IPS DF 4.7 (cell line): ENCODE results near the gene CALCOCO1.
"Not testable (repeated sequence)": the region's sequence is repeated elsewhere in the genome, so short reads cannot be mapped to it uniquely, and the experiment has no call there.

Experiments
- DNase-seq: peaks from one replicate; pipeline ENCODE4 v3.0.0-alpha.2; 2013; ENCODE audit warnings: low spot score; ENCODE audit errors: extremely low read depth

CALCOCO1 gene

GRCh38 chr12:53734425-53734824 is 7.2 kb upstream of the CALCOCO1 start:
- DNase-seq: no peak

DNA sequence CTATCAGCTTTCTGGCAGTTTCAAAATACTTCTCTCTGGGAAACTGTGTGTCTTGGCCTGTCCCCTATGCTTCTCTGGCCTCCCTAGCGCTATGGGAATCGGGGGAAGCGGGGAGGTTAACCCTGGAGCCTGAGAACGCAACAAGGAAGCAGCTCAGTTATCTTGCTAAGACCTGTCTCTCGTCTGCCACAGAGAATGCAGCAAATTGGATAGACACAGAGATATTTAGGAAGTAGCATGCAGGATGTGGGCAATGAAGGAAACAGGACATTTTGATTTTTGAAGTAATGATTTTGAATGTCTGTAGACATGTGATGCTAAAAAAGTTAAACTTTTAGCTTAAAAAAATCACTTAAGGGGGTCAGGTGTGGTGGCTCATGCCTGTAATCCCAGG is 6.6 kb upstream of the CALCOCO1 start:
- no peak for DNase-seq

- no peak for DNase-seq
Measured at GRCh38 chr12:53733051-53733806, 6.0 kb upstream of the CALCOCO1 start.

DNA sequence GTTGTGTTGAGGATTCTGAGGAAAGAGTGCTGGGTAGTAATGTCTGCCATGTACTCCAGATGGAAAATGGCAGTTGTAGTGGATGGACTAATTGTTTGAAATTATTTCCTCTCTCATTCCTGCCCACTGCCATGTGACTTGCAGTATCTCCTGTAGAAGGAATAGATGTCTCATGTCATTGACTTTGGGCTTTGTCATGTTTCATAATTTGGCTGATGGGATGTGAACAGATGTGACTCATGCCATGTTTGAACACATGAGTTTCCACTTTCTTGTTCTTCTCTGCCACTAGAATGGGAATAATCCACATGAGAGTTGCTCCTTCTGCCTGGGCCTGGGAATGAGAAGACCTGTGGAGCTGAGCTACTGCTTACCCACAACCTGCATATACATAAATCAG is 2.4 kb upstream of the CALCOCO1 start:
- DNase-seq: no peak

DNA sequence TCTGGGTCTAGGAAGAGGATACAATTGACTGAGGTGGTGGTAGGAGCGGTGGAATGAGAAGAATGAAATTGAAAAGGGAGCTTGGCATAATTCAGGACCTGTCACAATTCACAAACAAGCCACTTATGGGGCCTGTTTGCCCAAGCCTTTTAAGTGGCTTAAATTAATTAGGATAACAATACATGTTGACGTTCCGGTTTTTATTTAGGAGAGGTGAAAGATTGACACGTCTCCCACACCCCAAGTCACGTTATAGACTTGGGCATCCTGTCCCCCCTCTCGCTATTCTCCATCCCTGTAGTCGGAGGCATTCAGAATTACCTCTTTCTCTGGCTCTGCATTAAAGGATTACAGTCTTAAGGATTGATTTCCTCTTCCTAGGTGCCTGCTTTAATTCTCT is 954 bp upstream of the CALCOCO1 start:
- no peak for DNase-seq

DNA sequence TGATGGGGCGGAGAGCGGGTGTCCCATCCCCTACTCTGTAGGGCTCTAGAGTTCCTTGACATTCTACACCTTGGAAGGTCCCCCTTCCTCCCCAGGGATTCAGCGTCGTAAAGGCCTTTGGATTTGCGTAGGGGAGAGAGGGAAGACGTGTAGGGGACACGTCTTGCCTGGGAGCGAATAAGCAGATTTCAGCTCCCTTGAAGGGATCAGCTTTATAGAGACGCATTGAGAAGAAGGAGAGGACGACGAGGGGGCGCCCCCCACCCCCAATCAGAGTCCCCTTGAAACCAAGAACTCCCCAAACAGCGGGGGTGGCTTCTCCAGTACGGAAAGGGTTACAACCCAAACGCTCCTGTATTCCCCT is 324 bp downstream of the CALCOCO1 start:
- DNase-seq: no peak

- DNase-seq: no peak
Measured at GRCh38 chr12:53726341-53726740, 911 bp downstream of the CALCOCO1 start.

- no peak for DNase-seq
Measured at GRCh38 chr12:53725824-53726223, 1.4 kb downstream of the CALCOCO1 start.

- DNase-seq: no peak
Measured at GRCh38 chr12:53722450-53723041, 4.7 kb downstream of the CALCOCO1 start.

- no peak for DNase-seq
Measured at GRCh38 chr12:53720946-53721345, 6.3 kb downstream of the CALCOCO1 start.

- no peak for DNase-seq
Measured at GRCh38 chr12:53719649-53720048, 7.6 kb downstream of the CALCOCO1 start.

DNA sequence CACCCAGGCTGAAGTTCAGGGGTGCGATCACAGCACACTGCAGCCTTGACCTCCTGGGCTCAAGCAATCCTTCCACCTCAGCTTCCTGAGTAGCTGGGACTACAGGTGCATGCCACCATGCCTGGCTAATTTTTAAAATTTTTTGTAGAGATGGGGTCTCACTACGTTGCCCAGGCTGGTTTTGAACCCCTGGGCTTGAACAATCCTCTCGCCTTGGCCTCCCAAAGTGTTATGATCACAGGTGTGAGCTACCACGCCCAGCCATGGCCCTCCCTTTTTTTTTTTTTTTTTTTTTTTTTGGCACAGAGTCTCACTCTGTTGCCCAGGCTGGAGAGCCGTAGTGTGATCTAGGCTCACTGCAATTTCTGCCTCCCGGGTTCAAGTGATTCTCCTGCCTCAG is 8.7 kb downstream of the CALCOCO1 start:
- not testable (repeated sequence) for DNase-seq

DNA sequence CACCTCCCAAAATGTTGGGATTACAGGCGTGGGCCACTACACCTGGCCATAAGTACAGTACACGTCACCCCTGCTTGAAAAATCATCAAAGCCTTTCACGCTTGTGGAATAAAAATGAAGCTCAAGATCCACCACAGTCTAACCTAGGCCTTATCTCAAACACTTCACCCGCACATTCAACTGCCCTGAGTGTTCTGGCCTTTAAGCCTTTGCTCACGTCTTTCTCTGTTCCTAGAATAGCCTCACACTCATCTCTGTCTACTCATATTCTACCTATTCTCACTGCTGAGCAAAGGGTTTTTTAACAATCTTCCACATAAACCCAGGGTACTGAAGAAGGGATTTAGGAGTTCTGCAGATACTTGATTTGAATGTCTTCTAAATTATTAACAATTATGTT is 9.9 kb downstream of the CALCOCO1 start:
- no peak for DNase-seq

GRCh38 chr12:53714004-53714403 is 13.2 kb downstream of the CALCOCO1 start:
- no peak for DNase-seq

- no peak for DNase-seq
Measured at GRCh38 chr12:53713516-53713915, 13.7 kb downstream of the CALCOCO1 start.

DNA sequence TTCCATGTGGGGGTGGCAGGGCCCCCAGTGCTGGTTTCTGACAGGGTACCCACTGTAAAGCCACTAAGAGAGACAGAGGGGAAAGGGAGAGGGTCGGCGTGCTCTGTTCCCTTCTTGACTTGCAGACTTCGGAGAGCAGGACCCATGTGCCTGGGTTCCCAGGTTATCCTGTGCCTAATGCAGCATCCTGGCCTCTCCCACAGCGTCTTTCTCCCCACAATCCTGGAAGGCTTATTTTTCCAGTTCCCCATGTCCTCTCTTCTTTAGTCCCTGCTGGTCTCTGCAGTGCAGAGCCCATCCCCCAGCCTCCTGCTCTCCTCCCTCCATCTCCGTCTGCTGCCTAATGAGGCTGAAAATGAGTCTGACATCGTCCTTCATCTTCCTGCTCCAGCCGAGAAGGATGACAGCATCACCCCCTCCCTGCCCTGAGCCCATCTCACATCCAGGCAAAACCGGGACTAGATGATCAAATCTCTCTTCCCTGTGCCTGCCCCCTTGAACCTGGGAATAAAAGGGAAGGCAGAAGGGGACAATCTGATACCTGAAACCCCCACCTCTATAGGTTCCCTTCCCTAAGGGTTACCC is 15.1 kb downstream of the CALCOCO1 start:
- DNase-seq: no peak

DNA sequence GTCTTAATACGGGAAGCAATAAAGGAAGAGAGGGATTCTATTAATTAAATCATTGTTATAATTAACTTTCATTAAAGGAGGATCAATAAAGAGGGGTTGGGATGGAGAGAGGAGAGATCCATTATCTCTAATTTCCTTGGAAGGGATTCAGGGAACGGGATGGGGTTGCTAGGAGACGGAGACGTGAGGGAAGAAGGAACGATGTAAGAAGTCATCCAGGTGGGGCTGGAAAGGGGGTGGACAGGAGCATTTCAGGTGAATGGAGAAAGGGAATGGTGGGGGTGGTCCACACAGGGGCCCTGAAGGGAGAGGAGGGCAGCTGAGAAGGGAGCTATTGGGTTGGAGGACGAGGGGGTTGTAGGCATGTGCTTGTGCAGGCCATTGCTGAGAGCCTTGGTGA is 17.2 kb downstream of the CALCOCO1 start:
- DNase-seq: no peak

- no peak for DNase-seq
Measured at GRCh38 chr12:53709671-53710070, 17.6 kb downstream of the CALCOCO1 start.

DNA sequence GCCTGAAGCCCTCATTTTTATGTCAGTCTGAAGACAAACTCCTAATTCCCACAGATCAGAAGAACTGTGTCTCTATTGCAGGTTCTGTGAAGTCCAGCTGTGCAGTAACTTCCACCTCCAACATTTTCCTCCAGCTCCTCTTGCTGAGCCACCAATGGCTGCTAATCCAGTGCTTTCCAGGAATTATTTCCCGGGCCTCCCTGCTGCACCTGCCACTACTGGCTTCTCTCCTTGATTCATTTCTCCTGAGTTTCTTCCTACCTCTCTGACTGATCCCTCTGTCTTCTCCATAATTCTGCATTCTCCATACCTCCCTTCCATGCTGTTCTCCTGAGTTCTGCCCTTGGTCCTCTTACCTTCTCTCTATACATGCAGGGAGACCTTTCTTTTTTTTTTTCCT is 21.2 kb downstream of the CALCOCO1 start:
- DNase-seq: no peak

DNA sequence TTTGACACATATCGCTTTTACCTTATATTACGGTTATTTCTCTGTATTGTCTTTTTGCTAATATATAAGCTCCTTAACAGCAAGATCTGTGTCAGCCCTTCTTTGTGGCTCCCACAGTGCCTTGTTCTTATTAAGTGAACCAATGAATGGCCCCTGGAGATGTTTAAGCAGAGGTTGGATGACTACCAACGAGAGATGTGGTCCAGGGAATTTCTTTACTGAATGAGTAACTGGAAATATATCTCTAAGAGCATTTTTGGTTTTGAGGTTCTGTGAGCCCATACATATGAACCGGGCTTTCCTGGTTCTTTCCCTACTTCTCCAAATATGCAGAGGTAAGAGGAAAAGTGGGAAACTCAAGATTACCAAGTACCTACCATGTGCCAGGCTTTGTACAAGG is 23.5 kb downstream of the CALCOCO1 start:
- DNase-seq: no peak

GRCh38 chr12:53701518-53702264 is 25.6 kb downstream of the CALCOCO1 start:
- peak; percentile 62 for DNase-seq

DNA sequence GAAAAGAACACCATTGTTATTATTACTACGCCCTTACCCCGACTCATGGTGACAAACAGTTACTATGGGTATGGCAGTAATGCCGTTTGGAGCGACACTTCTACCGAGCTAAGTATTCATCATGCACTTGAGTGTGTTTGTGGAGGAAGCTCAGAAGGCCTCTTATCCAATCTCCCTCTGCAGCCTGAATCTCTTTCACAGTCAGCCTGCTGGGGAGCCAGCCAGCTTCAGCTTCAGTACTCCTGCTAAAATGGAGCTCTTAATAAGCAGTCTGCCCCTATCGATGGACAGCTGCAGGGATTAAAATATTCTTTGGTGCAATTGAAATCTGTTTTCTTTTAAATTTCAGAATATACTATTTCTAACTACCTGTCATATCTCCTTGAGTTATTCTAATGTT is 26.7 kb downstream of the CALCOCO1 start:
- DNase-seq: no peak
